Stimulated activated naive CD4-positive, alpha-beta T cell (primary cell): ENCODE results near the gene SLC35G4.
A peak's percentile ranks its signal among the peaks of the same experiment; 100 is the strongest.
"Not testable (repeated sequence)": the region's sequence is repeated elsewhere in the genome, so short reads cannot be mapped to it uniquely, and the experiment has no call there.

Source experiments
- DNase-seq, 6 experiments: peaks; one replicate each; lab custom pipeline; 2025; lab: John Stamatoyannopoulos, UW

The SLC35G4 gene

GRCh38 chr18:11614042-11614441 is 4.6 kb downstream of the SLC35G4 start:
- not testable (repeated sequence) for DNase-seq

GRCh38 chr18:11614981-11615380 is 5.6 kb downstream of the SLC35G4 start:
- DNase-seq = not testable (repeated sequence)

- not testable (repeated sequence) for DNase-seq
These were observed 37.9 kb downstream of the SLC35G4 start for GRCh38 chr18:11647310-11647709.

GRCh38 chr18:11647804-11648203 is 38.4 kb downstream of the SLC35G4 start:
- not testable (repeated sequence) for DNase-seq

- DNase-seq = no peak
These were observed 40.4 kb downstream of the SLC35G4 start for GRCh38 chr18:11649839-11650238.

GRCh38 chr18:11651899-11652298 is 42.5 kb downstream of the SLC35G4 start:
- no peak for DNase-seq

GRCh38 chr18:11653521-11653920 is 44.1 kb downstream of the SLC35G4 start:
- DNase-seq = no peak

GRCh38 chr18:11654736-11655605 is 45.6 kb downstream of the SLC35G4 start:
- peak in 3 of 6 experiments; percentile 3 to 8 (median 6) for DNase-seq

- no peak for DNase-seq
These were observed 46.2 kb downstream of the SLC35G4 start for GRCh38 chr18:11655606-11655932.

- DNase-seq = no peak
These were observed 47.8 kb downstream of the SLC35G4 start for GRCh38 chr18:11657152-11657551.

GRCh38 chr18:11657554-11657953 is 48.2 kb downstream of the SLC35G4 start:
- no peak for DNase-seq

GRCh38 chr18:11658019-11658418 is 48.6 kb downstream of the SLC35G4 start:
- no peak for DNase-seq

- no peak for DNase-seq
These were observed 49.6 kb downstream of the SLC35G4 start for GRCh38 chr18:11658989-11659388.
